AG04450 (cell line): ENCODE measurements around the gene SLC17A1. TPM values are rescaled to one million over a fixed set of nuclear protein-coding genes. Genes with fewer than 3 reads are reported as not detected.

Experiments
- CTCF ChIA-PET: fragments of 300-600, 350-600 bp; formaldehyde crosslinking; extraction: SDS; loops from one replicate; lab custom pipeline; 2022; ENCODE audit warnings: antibody characterized with exemption, inconsistent platforms; lab: Charles Lee
- POLR2A ChIA-PET: fragments of 350-600 bp; formaldehyde crosslinking; extraction: SDS; loops from one replicate; lab custom pipeline; 2021; ENCODE audit warnings: antibody characterized with exemption, inconsistent platforms; lab: Yijun Ruan, JAX
- DNase-seq: peaks from one replicate; pipeline ENCODE4 v3.0.0-alpha.2; 2011; ENCODE audit warnings: low read depth, low spot score
- H3K27ac ChIP-seq: one replicate; pipeline ENCODE4 v1.5.1; 2012; ENCODE audit warnings: low read depth, low read length, control low read depth
- H3K27me3 ChIP-seq: one replicate; pipeline ENCODE4 v1.6.0; 2012; ENCODE audit warnings: low read length; ENCODE audit not compliant: control insufficient read depth, insufficient read depth
- H3K4me3 ChIP-seq: 2 replicates; pipeline ENCODE4 v1.5.1; 2011; ENCODE audit warnings: mild to moderate bottlenecking, low read depth, low read length, control low read depth
- H3K9me3 ChIP-seq: 2 replicates; pipeline ENCODE4 v1.5.1; 2012; ENCODE audit warnings: low read length; ENCODE audit not compliant: control insufficient read depth, insufficient read depth
- polyA plus RNA-seq: library from polyadenylated mRNA; depleted of rRNA; stranded (reverse); fragments of >200 nt; gene quantifications from 2 replicates; pipeline ENCODE4 v1.2.3, GENCODE V29; 2011
- TF ChIP-seq, protein P1 (sequence below): IDR thresholded peaks from 2 replicates; pipeline ENCODE4 v1.5.1; 2011; ENCODE audit warnings: low read depth, low read length, control low read depth, inconsistent platforms

SLC17A1 gene
- polyA plus RNA-seq, 1 experiment, result not detected

DNA sequence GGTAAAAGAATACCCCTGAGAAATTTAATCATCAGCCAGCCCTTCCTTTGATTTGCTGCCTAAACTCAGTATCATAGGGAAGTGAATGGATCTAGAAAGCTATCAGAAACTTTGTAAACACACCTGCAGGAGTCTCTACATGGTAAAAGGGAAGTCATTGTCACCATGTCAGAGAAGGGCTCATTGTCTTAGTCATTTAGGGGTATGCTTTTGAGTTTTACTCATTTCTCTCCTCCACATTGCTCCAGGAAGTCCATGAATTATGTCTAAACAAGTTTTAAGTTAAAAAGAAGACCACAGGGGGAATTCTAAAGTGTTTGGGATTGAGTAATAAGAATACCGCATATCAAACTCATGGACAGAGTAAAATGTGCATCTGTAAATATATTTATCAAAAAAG, 2.5 kb downstream of the SLC17A1 start:
- CTCF ChIA-PET, result no interaction called here
- Histone ChIP-seq H3K27me3 (no peaks in the 10 kb centered on the region), H3K27ac (no peak overlapping the region)

DNA sequence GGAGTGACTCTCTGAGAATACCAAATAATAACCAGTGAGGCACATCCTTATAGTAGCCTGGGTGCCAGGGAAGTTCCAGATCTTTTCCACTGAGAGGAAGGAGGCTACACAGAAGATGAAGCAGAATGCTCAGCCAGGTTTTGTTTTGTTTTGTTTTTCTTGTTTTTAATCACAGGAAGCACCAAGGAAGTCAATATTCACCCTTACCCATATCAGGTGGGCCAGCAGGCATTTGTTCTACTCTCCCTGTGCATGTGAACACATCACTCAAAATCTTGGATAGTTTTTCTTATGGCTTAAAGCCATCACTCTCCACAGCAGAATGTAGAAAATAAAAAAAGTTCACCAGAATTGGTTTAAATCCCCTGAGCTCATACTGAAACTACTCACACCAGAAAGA, 10.5 kb downstream of the SLC17A1 start:
- Histone ChIP-seq H3K9me3 (no peaks in the 10 kb centered on the region), H3K27ac (no peak overlapping the region), H3K27me3 (no peaks in the 10 kb centered on the region), H3K4me3 (no peak overlapping the region)
- no peak for DNase-seq
- ChIA-PET POLR2A (no interaction called here), CTCF (no interaction called here)
- TF ChIP-seq, protein P1, sequence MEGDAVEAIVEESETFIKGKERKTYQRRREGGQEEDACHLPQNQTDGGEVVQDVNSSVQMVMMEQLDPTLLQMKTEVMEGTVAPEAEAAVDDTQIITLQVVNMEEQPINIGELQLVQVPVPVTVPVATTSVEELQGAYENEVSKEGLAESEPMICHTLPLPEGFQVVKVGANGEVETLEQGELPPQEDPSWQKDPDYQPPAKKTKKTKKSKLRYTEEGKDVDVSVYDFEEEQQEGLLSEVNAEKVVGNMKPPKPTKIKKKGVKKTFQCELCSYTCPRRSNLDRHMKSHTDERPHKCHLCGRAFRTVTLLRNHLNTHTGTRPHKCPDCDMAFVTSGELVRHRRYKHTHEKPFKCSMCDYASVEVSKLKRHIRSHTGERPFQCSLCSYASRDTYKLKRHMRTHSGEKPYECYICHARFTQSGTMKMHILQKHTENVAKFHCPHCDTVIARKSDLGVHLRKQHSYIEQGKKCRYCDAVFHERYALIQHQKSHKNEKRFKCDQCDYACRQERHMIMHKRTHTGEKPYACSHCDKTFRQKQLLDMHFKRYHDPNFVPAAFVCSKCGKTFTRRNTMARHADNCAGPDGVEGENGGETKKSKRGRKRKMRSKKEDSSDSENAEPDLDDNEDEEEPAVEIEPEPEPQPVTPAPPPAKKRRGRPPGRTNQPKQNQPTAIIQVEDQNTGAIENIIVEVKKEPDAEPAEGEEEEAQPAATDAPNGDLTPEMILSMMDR, result no peak

More for the DNA sequence above, 2.5 kb downstream of the SLC17A1 start:
- POLR2A ChIA-PET, result no interaction called here
- H3K4me3 ChIP-seq, result no peak overlapping the region
- DNase-seq, result no peak
- no peaks in the 10 kb centered on the region for H3K9me3 ChIP-seq
- TF ChIP-seq, protein P1, result no peak

DNA sequence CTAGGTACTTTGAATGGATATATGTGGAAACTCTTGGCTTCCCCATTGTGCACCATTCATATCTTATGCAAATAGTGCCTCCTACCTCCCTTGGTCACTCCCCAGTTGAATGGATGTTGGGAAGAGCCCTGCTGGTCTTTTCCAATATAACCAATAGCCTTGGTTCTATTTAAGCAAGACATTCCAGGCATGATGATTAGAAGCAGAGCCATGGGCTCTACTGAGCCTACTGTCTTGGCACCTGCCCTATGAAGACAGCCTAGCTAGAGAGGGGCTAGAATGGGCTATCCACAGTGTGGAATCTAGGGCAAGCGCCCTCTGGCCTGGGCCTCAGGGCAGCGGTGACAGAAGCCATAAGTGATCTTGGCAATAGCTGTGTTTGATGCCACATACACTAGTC, 15.6 kb downstream of the SLC17A1 start:
- POLR2A ChIA-PET, result no interaction called here
- Histone ChIP-seq H3K27me3 (no peaks in the 10 kb centered on the region), H3K27ac (no peak overlapping the region), H3K4me3 (no peak overlapping the region), H3K9me3 (no peaks in the 10 kb centered on the region)
- TF ChIP-seq, protein P1, result no peak
- DNase-seq, result no peak
- CTCF ChIA-PET, result no interaction called here

DNA sequence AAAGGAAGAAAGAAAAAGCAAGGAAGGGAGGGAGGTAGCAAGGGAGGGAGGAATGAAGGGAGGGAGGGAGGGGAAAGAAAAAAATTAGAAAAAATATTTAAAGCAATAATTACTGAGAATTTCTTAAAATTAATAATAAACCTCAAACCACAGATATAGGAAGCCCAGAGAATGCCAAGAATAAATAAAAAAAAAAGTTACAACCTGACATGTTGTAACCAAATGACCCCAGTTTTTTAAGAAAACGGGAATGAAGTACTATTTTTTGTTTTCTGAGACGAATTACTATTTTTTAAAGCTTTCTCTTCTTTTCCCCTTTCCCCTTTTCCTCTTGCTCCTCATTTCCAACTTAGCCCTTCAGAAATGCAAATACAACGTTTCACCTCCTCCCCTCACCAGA, 16.7 kb downstream of the SLC17A1 start:
- POLR2A ChIA-PET, result no interaction called here
- CTCF ChIA-PET, result no interaction called here

DNA sequence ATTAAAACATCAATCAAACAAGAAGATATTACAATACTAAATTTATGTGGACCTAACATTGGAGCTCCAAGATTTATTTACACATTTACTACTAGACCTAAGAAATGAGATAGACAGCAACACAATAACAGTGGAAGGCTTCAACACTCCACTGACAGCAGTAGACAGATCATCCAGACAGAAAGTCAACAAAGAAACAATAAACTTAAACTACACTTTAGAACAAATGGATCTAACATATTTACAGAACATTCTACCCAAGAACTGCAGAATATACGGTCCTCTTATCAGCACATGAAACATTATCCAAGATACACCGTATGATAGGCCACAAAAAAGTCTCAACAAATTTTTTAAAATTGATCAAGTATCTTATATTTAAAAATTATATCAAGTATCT, 27.0 kb downstream of the SLC17A1 start:
- POLR2A ChIA-PET, result no interaction called here

More for the DNA sequence above, 16.7 kb downstream of the SLC17A1 start:
- Histone ChIP-seq H3K27ac (no peak overlapping the region), H3K27me3 (no peaks in the 10 kb centered on the region), H3K4me3 (no peak overlapping the region), H3K9me3 (no peaks in the 10 kb centered on the region)
- DNase-seq, result no peak
- TF ChIP-seq, protein P1, result no peak

More for the DNA sequence above, 27.0 kb downstream of the SLC17A1 start:
- no peaks in the 10 kb centered on the region for H3K27me3 ChIP-seq
- no peak overlapping the region for H3K27ac ChIP-seq
- TF ChIP-seq, protein P1, result no peak
- DNase-seq, result no peak
- no peaks in the 10 kb centered on the region for H3K9me3 ChIP-seq
- CTCF ChIA-PET, result no interaction called here
- H3K4me3 ChIP-seq, result no peak overlapping the region
